Measurements from ENCODE around the gene ADGRL3.

- TF ChIP-seq CTCF (IDR thresholded peaks at IDR 0.05; ENCODE audit: insufficient read depth, low read depth, low read length) (no peak), EZH2 (IDR thresholded peaks at IDR 0.05; ENCODE audit: insufficient read depth, low read length) (no peak)
Observed at GRCh38 chr4:61245069-61245714, 45.1 kb downstream of the ADGRL3 start.
